Measurements from ENCODE around the gene CA9. TPM values are rescaled to one million over a fixed set of nuclear protein-coding genes. Genes with fewer than 3 reads are reported as not detected.
"Not testable (repeated sequence)": the region's sequence is repeated elsewhere in the genome, so short reads cannot be mapped to it uniquely, and the experiment has no call there.

The CA9 gene
- 2.5 and 3.2 TPM in 2 replicates for total RNA-seq (2014; rRNA removed; shearing (Covaris generic))

GRCh38 chr9:35673132-35674024, at the start of gene CA9:
Gene CA9, plus strand, starts transcription at chr9:35673928. Its CDS starts 32 bp downstream, at chr9:35673960.
- Histone ChIP-seq H3K9me3 (replicated peaks) (no peaks in the 10 kb centered on the region), H3K27ac (no peak within 1 kb of the TSS), H3K27me3 (no peaks in the 10 kb centered on the region), H3K4me1 (peaks cover 20% of the 10 kb centered on the region), H3K36me3 (no peaks in the 10 kb centered on the region), H3K4me3 (no peak within 1 kb of the TSS)
- DNase-seq = no peak

- Histone ChIP-seq H3K4me3 (no peak overlapping the region), H3K4me1 (no peaks in the 10 kb centered on the region)
- DNase-seq = no peak
Observed at GRCh38 chr9:35627575-35627974, 46.2 kb upstream of the CA9 start.

DNA sequence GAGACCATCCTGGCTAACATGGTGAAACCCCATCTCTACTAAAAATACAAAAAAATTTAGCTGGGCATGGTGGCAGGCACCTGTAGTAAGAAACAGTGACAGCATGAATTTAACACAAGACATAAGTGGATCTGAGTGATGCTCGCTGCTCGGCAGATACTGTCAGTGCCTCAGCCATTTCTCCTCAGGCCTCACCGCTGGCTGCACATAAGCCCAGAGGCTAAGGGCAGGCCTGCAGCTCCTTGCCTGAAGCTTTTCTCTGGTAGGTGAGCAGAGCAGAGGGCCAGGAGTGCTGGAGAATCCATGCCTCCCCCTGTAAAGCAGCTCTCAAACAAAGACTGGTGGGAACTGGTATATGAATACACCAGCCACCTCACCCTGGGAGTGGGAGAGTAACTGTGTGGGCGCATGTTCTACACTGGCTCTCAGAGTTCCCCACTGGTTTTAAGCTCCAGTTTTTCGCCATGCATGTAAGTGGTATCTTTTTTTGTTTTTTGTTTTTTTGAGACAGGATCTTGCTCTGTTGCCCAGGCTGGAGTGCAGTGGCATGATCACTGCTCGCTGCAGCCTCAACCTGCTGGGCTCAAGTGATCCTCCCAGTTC, 45.2 kb upstream of the CA9 start:
- Histone ChIP-seq H3K9me3 (replicated peaks) (no peaks in the 10 kb centered on the region), H3K4me1 (no peaks in the 10 kb centered on the region), H3K4me3 (no peak overlapping the region), H3K27me3 (no peaks in the 10 kb centered on the region), H3K27ac (no peak overlapping the region), H3K36me3 (no peaks in the 10 kb centered on the region)
- no peak for DNase-seq

More at GRCh38 chr9:35627575-35627974, 46.2 kb upstream of the CA9 start:
- H3K27me3 ChIP-seq = no peaks in the 10 kb centered on the region
- H3K27ac ChIP-seq = no peak overlapping the region
- H3K36me3 ChIP-seq = no peaks in the 10 kb centered on the region
- H3K9me3 ChIP-seq (replicated peaks) = no peaks in the 10 kb centered on the region

DNA sequence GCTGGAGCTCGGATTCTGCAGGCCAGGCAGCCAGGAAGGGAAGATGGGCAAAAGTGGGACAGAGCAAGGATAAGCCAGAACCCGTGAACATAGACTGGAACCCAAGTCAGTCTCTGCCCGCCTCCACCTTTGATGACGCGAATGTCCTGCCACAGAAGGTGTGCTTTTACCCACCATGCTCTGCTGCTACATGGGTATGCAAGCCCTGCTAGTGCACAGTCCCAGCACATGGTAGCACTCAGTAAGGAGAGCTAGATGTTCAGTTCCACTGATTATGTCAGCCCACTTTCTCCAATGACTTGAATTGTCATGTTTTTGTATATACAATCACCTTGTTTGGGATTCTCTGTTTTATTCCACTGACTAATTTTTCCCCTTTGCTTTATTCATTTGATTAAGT, 44.1 kb upstream of the CA9 start:
- Histone ChIP-seq H3K4me3 (no peak overlapping the region), H3K36me3 (no peaks in the 10 kb centered on the region), H3K27me3 (no peaks in the 10 kb centered on the region), H3K9me3 (replicated peaks) (no peaks in the 10 kb centered on the region), H3K4me1 (no peaks in the 10 kb centered on the region), H3K27ac (no peak overlapping the region)
- no peak for DNase-seq

DNA sequence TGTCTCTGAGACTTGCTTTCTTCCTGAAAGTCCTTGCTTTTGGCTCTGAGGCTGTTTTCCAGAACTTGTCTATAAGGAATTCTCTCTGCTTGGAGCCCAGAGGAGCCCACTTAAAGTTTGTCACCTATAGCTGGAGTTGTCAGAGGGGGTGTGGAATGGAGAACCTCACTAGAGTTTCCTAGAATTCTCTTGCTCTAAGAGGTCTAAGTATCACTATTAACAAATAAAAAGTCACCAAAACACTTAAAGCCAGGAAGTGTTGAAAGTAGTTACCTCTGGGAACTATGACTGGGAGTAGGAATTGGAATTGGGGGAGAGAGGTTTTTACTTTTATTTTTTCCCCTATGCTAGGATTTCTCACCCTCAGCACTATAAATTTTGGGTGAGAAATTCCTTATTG, 38.0 kb upstream of the CA9 start:
- Histone ChIP-seq H3K27me3 (no peaks in the 10 kb centered on the region), H3K27ac (no peak overlapping the region), H3K36me3 (no peaks in the 10 kb centered on the region), H3K4me3 (no peak overlapping the region), H3K4me1 (no peaks in the 10 kb centered on the region), H3K9me3 (replicated peaks) (no peaks in the 10 kb centered on the region)
- DNase-seq = no peak

GRCh38 chr9:35636135-35636876, 37.4 kb upstream of the CA9 start:
- no peak for DNase-seq
- H3K4me1 ChIP-seq = no peaks in the 10 kb centered on the region
- no peaks in the 10 kb centered on the region for H3K36me3 ChIP-seq
- H3K27me3 ChIP-seq = no peaks in the 10 kb centered on the region
- H3K4me3 ChIP-seq = no peak overlapping the region
- H3K27ac ChIP-seq = no peak overlapping the region
- no peaks in the 10 kb centered on the region for H3K9me3 ChIP-seq (replicated peaks)

DNA sequence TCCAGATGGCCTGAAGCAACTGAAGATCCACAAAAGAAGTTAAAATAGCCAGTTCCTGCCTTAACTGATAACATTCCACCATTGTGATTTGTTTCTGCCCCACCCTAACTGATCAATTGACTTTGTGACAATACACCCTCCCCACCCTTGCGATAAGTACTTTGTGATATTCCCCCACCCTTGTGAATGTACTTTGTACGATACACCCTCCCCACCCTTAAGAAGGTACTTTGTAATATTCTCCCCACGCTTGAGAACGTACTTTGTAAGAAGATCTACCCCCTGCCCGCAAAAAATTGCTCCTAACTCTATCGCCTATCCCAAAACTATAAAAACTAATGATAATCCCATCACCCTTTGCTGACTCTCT, 36.9 kb upstream of the CA9 start:
- H3K27me3 ChIP-seq; H3K4me3 ChIP-seq; H3K4me1 ChIP-seq; H3K36me3 ChIP-seq; DNase-seq; H3K9me3 ChIP-seq (replicated peaks); H3K27ac ChIP-seq: not testable (repeated sequence)

GRCh38 chr9:35637427-35637955, 36.2 kb upstream of the CA9 start:
- not testable (repeated sequence) for H3K9me3 ChIP-seq (replicated peaks); H3K27ac ChIP-seq; H3K27me3 ChIP-seq; DNase-seq; H3K4me1 ChIP-seq; H3K4me3 ChIP-seq; H3K36me3 ChIP-seq

DNA sequence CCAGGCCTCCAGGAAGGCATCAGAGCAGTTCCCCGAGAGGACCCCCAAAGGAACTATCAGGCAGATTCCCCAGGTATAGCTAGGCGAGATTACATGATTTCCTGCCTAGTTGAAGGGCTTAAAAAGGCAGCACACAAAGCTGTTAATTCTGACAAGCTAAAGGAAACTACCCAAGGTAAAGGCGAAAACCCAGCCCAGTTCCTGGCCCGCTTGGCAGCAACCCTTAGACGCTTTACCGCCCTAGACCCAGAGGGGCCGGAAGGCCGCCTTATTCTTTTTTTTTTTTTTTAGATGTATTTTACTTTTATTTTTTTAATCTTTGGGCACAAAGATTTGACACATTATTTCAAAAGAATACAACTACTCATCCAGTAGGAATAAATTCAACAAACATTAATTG, 35.0 kb upstream of the CA9 start:
- not testable (repeated sequence) for DNase-seq; H3K27me3 ChIP-seq; H3K4me3 ChIP-seq; H3K9me3 ChIP-seq (replicated peaks); H3K4me1 ChIP-seq; H3K27ac ChIP-seq; H3K36me3 ChIP-seq

- H3K27ac ChIP-seq; H3K36me3 ChIP-seq; DNase-seq; H3K4me3 ChIP-seq; H3K27me3 ChIP-seq; H3K9me3 ChIP-seq (replicated peaks); H3K4me1 ChIP-seq: not testable (repeated sequence)
Observed at GRCh38 chr9:35639225-35639624, 34.5 kb upstream of the CA9 start.

- Histone ChIP-seq H3K27me3 (no peaks in the 10 kb centered on the region), H3K4me1 (no peaks in the 10 kb centered on the region), H3K27ac (no peak overlapping the region), H3K9me3 (replicated peaks) (no peaks in the 10 kb centered on the region), H3K4me3 (no peak overlapping the region), H3K36me3 (no peaks in the 10 kb centered on the region)
- no peak for DNase-seq
Observed at GRCh38 chr9:35639631-35640030, 34.1 kb upstream of the CA9 start.

GRCh38 chr9:35640431-35640830, 33.3 kb upstream of the CA9 start:
- H3K27ac ChIP-seq; H3K36me3 ChIP-seq; H3K4me3 ChIP-seq; H3K4me1 ChIP-seq; H3K27me3 ChIP-seq; H3K9me3 ChIP-seq (replicated peaks); DNase-seq: not testable (repeated sequence)

- not testable (repeated sequence) for H3K4me1 ChIP-seq; H3K27ac ChIP-seq; H3K4me3 ChIP-seq; H3K27me3 ChIP-seq; H3K36me3 ChIP-seq; DNase-seq; H3K9me3 ChIP-seq (replicated peaks)
Observed at GRCh38 chr9:35641478-35641877, 32.2 kb upstream of the CA9 start.

DNA sequence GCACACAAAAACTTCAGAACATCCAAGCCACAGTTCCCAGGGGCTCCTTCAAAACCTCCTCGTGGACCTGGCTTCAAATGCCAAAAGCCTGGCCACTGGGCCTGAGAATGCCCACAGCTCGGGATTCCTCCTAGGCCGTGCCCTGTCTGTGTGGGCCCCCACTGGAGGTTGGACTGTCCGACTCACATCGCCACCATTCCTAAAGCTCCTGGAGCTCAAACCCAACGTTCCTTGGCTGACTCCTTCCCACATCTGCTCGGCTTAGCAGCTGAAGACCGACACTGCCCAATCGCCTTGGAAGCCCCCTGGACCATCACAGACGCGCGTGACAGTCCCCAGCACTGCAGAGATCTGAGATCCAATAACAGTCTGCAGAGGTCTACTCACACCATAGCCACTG, 30.7 kb upstream of the CA9 start:
- no peak overlapping the region for H3K4me3 ChIP-seq
- H3K27ac ChIP-seq = no peak overlapping the region
- H3K27me3 ChIP-seq = no peaks in the 10 kb centered on the region
- H3K9me3 ChIP-seq (replicated peaks) = no peaks in the 10 kb centered on the region
- H3K36me3 ChIP-seq = no peaks in the 10 kb centered on the region
- DNase-seq = no peak
- H3K4me1 ChIP-seq = no peaks in the 10 kb centered on the region

DNA sequence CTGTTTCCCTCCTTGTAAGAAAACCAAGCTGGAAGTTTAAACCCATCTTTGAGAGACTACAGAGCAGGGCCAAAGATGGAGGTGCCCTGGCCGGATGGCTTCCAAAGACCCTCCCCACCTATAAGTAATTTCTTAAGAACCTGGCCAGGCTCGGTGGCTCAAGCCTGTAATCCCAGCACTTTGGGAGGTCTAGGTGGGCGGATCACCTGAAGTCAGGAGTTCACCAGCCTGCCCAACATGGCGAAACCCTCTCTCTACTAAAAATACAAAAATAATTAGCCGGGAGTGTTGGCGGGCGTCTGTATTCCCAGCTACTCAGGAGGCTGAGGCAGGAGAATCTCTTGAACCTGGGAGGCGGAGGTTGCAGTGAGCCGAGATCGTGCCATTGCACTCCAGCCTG, 28.0 kb upstream of the CA9 start:
- not testable (repeated sequence) for DNase-seq; H3K9me3 ChIP-seq (replicated peaks); H3K36me3 ChIP-seq; H3K4me1 ChIP-seq; H3K27me3 ChIP-seq
- H3K4me3 ChIP-seq = peak overlapping the region; percentile 65
- peak overlapping the region; percentile 37 for H3K27ac ChIP-seq
